ENCODE data around the gene KLHL35.

The KLHL35 gene

DNA sequence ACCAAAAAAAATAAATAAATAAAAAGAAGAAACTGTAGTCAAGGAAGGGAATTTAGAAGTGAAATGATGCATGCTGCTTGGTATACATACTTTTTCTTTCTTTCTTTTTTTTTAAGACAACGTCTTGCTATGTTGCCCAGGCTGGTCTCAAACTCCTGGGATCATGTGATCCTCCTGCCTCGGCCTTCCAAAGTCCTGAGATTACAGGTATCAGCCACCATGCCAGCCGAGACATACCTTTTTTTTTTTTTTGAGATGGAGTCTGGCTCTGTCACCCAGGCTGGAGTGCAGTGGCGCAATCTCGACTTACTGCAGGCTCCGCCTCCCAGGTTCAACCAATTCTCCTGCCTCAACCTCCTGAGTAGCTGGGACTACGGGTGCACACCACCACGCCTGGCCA is 59.8 kb downstream of the KLHL35 start:
- DNase-seq (ENCODE audit: low read depth), result no peak
- TF ChIP-seq, protein P1, sequence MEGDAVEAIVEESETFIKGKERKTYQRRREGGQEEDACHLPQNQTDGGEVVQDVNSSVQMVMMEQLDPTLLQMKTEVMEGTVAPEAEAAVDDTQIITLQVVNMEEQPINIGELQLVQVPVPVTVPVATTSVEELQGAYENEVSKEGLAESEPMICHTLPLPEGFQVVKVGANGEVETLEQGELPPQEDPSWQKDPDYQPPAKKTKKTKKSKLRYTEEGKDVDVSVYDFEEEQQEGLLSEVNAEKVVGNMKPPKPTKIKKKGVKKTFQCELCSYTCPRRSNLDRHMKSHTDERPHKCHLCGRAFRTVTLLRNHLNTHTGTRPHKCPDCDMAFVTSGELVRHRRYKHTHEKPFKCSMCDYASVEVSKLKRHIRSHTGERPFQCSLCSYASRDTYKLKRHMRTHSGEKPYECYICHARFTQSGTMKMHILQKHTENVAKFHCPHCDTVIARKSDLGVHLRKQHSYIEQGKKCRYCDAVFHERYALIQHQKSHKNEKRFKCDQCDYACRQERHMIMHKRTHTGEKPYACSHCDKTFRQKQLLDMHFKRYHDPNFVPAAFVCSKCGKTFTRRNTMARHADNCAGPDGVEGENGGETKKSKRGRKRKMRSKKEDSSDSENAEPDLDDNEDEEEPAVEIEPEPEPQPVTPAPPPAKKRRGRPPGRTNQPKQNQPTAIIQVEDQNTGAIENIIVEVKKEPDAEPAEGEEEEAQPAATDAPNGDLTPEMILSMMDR (conservative IDR thresholded peaks at IDR 0.05; ENCODE audit: control insufficient read depth, insufficient read depth, low read depth, low read length), result no peak
- H3K4me3 ChIP-seq (ENCODE audit: control insufficient read depth, low read depth, low read length), result no peak overlapping the region

All from fibroblast of mammary gland (primary cell).